OCI-LY1 (cell line): ENCODE data around the gene NDUFS4.
"Not testable (repeated sequence)": the region's sequence is repeated elsewhere in the genome, so short reads cannot be mapped to it uniquely, and the experiment has no call there.

Experiments
- H2AFZ ChIP-seq: fragments of 200-600 bp; sonication (generic), shearing (Covaris generic); 2 replicates; pipeline ENCODE4 v1.6.0; 2014; ENCODE audit warnings: antibody characterized with exemption, mild to moderate bottlenecking, low read length
- H3F3A ChIP-seq: fragments of 200-600 bp; sonication (generic), shearing (Covaris generic); 2 replicates; pipeline ENCODE4 v1.6.0; 2014; ENCODE audit warnings: mild to moderate bottlenecking, antibody characterized with exemption, low read length, moderate library complexity; ENCODE audit not compliant: insufficient read depth
- H3K27ac ChIP-seq: fragments of 200-600 bp; sonication (generic); 2 replicates; pipeline ENCODE4 v1.5.1; 2014; ENCODE audit warnings: low read length, mixed run types, mild to moderate bottlenecking, low read depth; ENCODE audit not compliant: poor library complexity, severe bottlenecking
- H3K27me3 ChIP-seq: fragments of 200-600 bp; sonication (generic); 2 replicates; pipeline ENCODE4 v1.6.0; 2014; ENCODE audit warnings: antibody characterized with exemption, mild to moderate bottlenecking, low read length, moderate library complexity; ENCODE audit not compliant: insufficient read depth
- H3K36me3 ChIP-seq: fragments of 200-600 bp; sonication (generic); 2 replicates; pipeline ENCODE4 v1.6.1; 2014; ENCODE audit warnings: mild to moderate bottlenecking, antibody characterized with exemption, low read length, moderate library complexity, mixed read lengths; ENCODE audit not compliant: insufficient read depth
- H3K4me1 ChIP-seq: fragments of 200-600 bp; sonication (generic); 2 replicates; pipeline ENCODE4 v1.5.1; 2014; ENCODE audit warnings: mild to moderate bottlenecking, low read length, moderate library complexity; ENCODE audit not compliant: insufficient read depth, severe bottlenecking
- H3K4me2 ChIP-seq: fragments of 200-600 bp; sonication (generic), shearing (Covaris generic); 2 replicates; pipeline ENCODE4 v1.6.1; 2014; ENCODE audit warnings: low read length
- H3K4me3 ChIP-seq: fragments of 200-600 bp; sonication (generic); 2 replicates; pipeline ENCODE4 v1.5.1; 2014; ENCODE audit warnings: low read length, low read depth, mild to moderate bottlenecking, mixed read lengths; ENCODE audit not compliant: poor library complexity, severe bottlenecking
- H3K79me2 ChIP-seq: fragments of 200-600 bp; shearing (Covaris generic); 2 replicates; pipeline ENCODE4 v1.6.1; 2016; ENCODE audit warnings: mixed run types, low read length, mixed read lengths; ENCODE audit not compliant: insufficient read depth
- H3K9ac ChIP-seq: fragments of 200-600 bp; sonication (generic), shearing (Covaris generic); 2 replicates; pipeline ENCODE4 v1.6.1; 2014; ENCODE audit warnings: mild to moderate bottlenecking, low read length, mixed read lengths
- H3K9me2 ChIP-seq: fragments of 200-600 bp; sonication (generic), shearing (Covaris generic); 2 replicates; pipeline ENCODE4 v1.6.1; 2014; ENCODE audit warnings: low read depth, mild to moderate bottlenecking, low read length, mixed read lengths
- H3K9me3 ChIP-seq: fragments of 200-600 bp; shearing (Covaris generic); 2 replicates; pipeline ENCODE4 v1.6.1; 2014; ENCODE audit warnings: low read length, mixed read lengths
- H4K20me1 ChIP-seq: fragments of 200-600 bp; sonication (generic), shearing (Covaris generic); 2 replicates; pipeline ENCODE4 v1.6.0; 2016; ENCODE audit warnings: mild to moderate bottlenecking, low read length; ENCODE audit not compliant: insufficient read depth
- CTCF ChIP-seq: fragments of 200-600 bp; sonication (generic), shearing (Covaris generic); IDR thresholded peaks from 2 replicates; pipeline ENCODE4 v1.5.1; 2017; ENCODE audit warnings: mild to moderate bottlenecking, antibody characterized with exemption, low read length, moderate library complexity, mixed read lengths
- EZH2 ChIP-seq: fragments of 200-600 bp; sonication (generic), shearing (Covaris generic); IDR thresholded peaks from 2 replicates; pipeline ENCODE4 v1.8.0; 2017; ENCODE audit warnings: borderline replicate concordance, mixed run types, mild to moderate bottlenecking, antibody characterized with exemption, low read length, moderate library complexity, mixed read lengths

NDUFS4 gene

DNA sequence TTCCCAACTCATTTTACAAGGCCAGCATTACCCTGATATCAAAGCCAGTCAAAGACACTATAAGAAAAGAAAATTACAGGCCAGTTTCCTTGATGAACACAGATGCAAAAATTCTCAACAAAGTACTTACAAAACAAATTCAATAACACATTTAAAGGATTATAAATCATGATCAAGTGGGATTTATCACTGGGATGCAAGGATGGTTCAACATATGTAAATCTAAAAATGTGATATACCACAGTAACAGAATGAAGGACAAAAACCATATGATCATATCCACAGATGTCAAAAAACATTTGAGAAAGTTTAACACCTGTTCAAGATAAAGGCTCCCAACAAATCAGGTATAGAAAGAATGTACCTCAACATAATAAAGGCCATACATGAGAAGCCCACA lies 130.6 kb downstream of the NDUFS4 start:
- Histone ChIP-seq H3K9ac (no peak overlapping the region), H3K9me3 (peaks cover 3% of the 10 kb centered on the region; the same call in 1 of the 2 replicates), H2AFZ (no peak overlapping the region)

GRCh38 chr5:53694520-53695022 lies 134.1 kb downstream of the NDUFS4 start:
- no peak overlapping the region for H3K4me3 ChIP-seq
- H3K36me3 ChIP-seq, result no peaks in the 10 kb centered on the region
- TF ChIP-seq EZH2, result no peak
- TF ChIP-seq CTCF, result no peak
- H3K27me3 ChIP-seq, result no peaks in the 10 kb centered on the region
- H3K9ac ChIP-seq, result no peak overlapping the region
- no peak overlapping the region for H2AFZ ChIP-seq
- peaks cover 3% of the 10 kb centered on the region; the same call in 1 of the 2 replicates for H3K9me3 ChIP-seq
- no peak overlapping the region for H3K27ac ChIP-seq
- no peaks in the 10 kb centered on the region for H4K20me1 ChIP-seq
- no peak overlapping the region for H3K4me2 ChIP-seq
- no peaks in the 10 kb centered on the region for H3F3A ChIP-seq
- no peaks in the 10 kb centered on the region for H3K9me2 ChIP-seq
- no peaks in the 10 kb centered on the region for H3K4me1 ChIP-seq
- no peaks in the 10 kb centered on the region for H3K79me2 ChIP-seq

More for the DNA sequence above, 130.6 kb downstream of the NDUFS4 start:
- Histone ChIP-seq H3K9me2 (no peaks in the 10 kb centered on the region), H3K36me3 (no peaks in the 10 kb centered on the region), H4K20me1 (no peaks in the 10 kb centered on the region), H3K27me3 (no peaks in the 10 kb centered on the region), H3K27ac (no peak overlapping the region), H3K4me2 (no peak overlapping the region), H3K79me2 (no peaks in the 10 kb centered on the region), H3K4me3 (no peak overlapping the region), H3K4me1 (no peaks in the 10 kb centered on the region), H3F3A (no peaks in the 10 kb centered on the region)
- TF ChIP-seq EZH2 (no peak), CTCF (no peak)

- not testable (repeated sequence) for H2AFZ ChIP-seq, H3K4me1 ChIP-seq, H3K4me3 ChIP-seq, H3K27ac ChIP-seq, H3K9ac ChIP-seq, H3K4me2 ChIP-seq, H3F3A ChIP-seq, H4K20me1 ChIP-seq, H3K79me2 ChIP-seq, H3K27me3 ChIP-seq, H3K9me3 ChIP-seq, H3K36me3 ChIP-seq, H3K9me2 ChIP-seq
These were observed 150.0 kb downstream of the NDUFS4 start for GRCh38 chr5:53710405-53710804.

DNA sequence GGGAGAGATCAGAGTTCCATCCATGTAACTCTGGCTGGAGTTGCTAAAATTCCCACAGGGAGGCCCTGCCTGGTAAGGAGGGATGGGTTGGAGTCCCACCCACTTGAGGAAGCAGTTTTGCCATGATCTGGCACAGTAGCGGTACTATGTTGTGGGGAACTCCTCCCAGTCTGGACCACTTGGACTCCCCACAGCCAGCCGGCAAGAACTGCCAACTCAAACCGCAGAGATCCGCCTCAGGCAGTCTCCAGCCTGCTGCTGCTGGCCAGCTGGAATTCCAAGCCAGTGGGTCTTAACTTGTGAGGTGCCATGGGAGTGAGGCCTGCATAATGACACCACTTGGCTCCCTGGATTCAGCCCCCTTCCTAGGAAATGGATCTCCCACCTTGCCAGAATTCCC lies 151.9 kb downstream of the NDUFS4 start:
- Histone ChIP-seq H3K9ac (no peak overlapping the region), H3K79me2 (no peaks in the 10 kb centered on the region), H3K4me3 (no peak overlapping the region), H3K36me3 (no peaks in the 10 kb centered on the region), H2AFZ (no peak overlapping the region), H3F3A (no peaks in the 10 kb centered on the region), H3K9me2 (no peaks in the 10 kb centered on the region), H3K27me3 (no peaks in the 10 kb centered on the region), H3K9me3 (no peaks in the 10 kb centered on the region; the same call in 1 of the 2 replicates), H3K27ac (no peak overlapping the region), H3K4me1 (no peaks in the 10 kb centered on the region), H4K20me1 (no peaks in the 10 kb centered on the region), H3K4me2 (no peak overlapping the region)
- TF ChIP-seq CTCF (no peak), EZH2 (no peak)
